HEK293 (cell line): ENCODE measurements around the gene CD19.

Experiments used
- CTCF ChIA-PET: fragments of 350-600 bp; formaldehyde crosslinking; extraction: SDS; loops from one replicate; lab custom pipeline; 2021; ENCODE audit warnings: antibody characterized with exemption; lab: Yijun Ruan, JAX
- POLR2A ChIA-PET: fragments of 300-600 bp; formaldehyde crosslinking; extraction: SDS; loops from one replicate; lab custom pipeline; 2020; ENCODE audit warnings: antibody characterized with exemption, inconsistent platforms; lab: Yijun Ruan, JAX
- H3K27ac ChIP-seq: fragments of 200-500 bp; sonication (Bioruptor generic); 2 replicates; pipeline ENCODE4 v1.5.1; 2014; ENCODE audit warnings: low read depth, low read length, control low read depth, inconsistent platforms; ENCODE audit errors: extremely low read depth
- H3K36me3 ChIP-seq, 2 experiments: fragments of 200-500 bp in 1 of 2; sonication (Bioruptor generic) in 1 of 2; 1 replicate in 1 of 2; 2 replicates in 1 of 2; pipeline ENCODE4 v1.5.1; 2014 to 2017; ENCODE audit warnings: inconsistent platforms in 2 of 2, low read length in 2 of 2; ENCODE audit not compliant: control insufficient read depth in 2 of 2, insufficient read depth in 1 of 2
- H3K4me1 ChIP-seq: fragments of 200-500 bp; sonication (Bioruptor generic); 2 replicates; pipeline ENCODE4 v1.5.1; 2014; ENCODE audit warnings: mild to moderate bottlenecking, low read length, inconsistent platforms; ENCODE audit not compliant: control insufficient read depth, insufficient read depth
- H3K4me3 ChIP-seq: 2 replicates; pipeline ENCODE4 v1.5.1; 2011; ENCODE audit warnings: low read depth, mild to moderate bottlenecking, control low read depth, low read length, moderate library complexity
- H3K9me3 ChIP-seq: fragments of 200-500 bp; sonication (Bioruptor generic); 2 replicates; pipeline ENCODE4 v1.5.1; 2014; ENCODE audit warnings: low read depth, low read length, inconsistent platforms; ENCODE audit not compliant: control insufficient read depth, insufficient read depth
- HOXA7 ChIP-seq: sonication (generic); formaldehyde crosslinking; IDR thresholded peaks from 2 replicates; pipeline ENCODE4 v1.8.1; 2022; ENCODE audit warnings: missing genetic modification reagents, borderline replicate concordance
- KLF16 ChIP-seq: fragments of 450-650 bp; formaldehyde crosslinking; IDR thresholded peaks from 2 replicates; pipeline ENCODE4 v1.5.1; 2017; ENCODE audit warnings: missing biosample characterization, missing genetic modification characterization
- SCRT2 ChIP-seq: fragments of 450-650 bp; formaldehyde crosslinking; IDR thresholded peaks from 2 replicates; pipeline ENCODE4 v1.5.1; 2016; ENCODE audit warnings: missing biosample characterization, missing genetic modification characterization
- ZFP69B ChIP-seq: fragments of 450-650 bp; formaldehyde crosslinking; IDR thresholded peaks from 2 replicates; pipeline ENCODE4 v1.5.1; 2016; ENCODE audit warnings: missing biosample characterization, missing genetic modification characterization
- ZNF211 ChIP-seq: fragments of 450-650 bp; formaldehyde crosslinking; IDR thresholded peaks from 2 replicates; pipeline ENCODE4 v1.5.1; 2016; ENCODE audit warnings: low read depth, missing biosample characterization, missing genetic modification characterization
- ZNF24 ChIP-seq: fragments of 450-650 bp; formaldehyde crosslinking; IDR thresholded peaks from 2 replicates; pipeline ENCODE4 v1.5.1; 2016; ENCODE audit warnings: missing biosample characterization, missing genetic modification characterization
- ZNF274 ChIP-seq, 2 experiments: fragments of 200-500 bp in 1 of 2; fragments of 450-650 bp in 1 of 2; sonication (Bioruptor generic) in 1 of 2; formaldehyde crosslinking in 1 of 2; IDR thresholded peaks; 2 replicates each; pipeline versions ENCODE4 v1.5.1 to v1.6.1; 2014 to 2016; ENCODE audit warnings: borderline replicate concordance in 1 of 2, inconsistent platforms in 1 of 2, low read length in 1 of 2, missing biosample characterization in 1 of 2, missing genetic modification characterization in 1 of 2
- ZNF335 ChIP-seq: fragments of 450-650 bp; formaldehyde crosslinking; conservative IDR thresholded peaks from 2 replicates; pipeline ENCODE4 v1.5.1; 2016; ENCODE audit warnings: missing biosample characterization, missing genetic modification characterization
- ZNF350 ChIP-seq: fragments of 450-650 bp; formaldehyde crosslinking; IDR thresholded peaks from 2 replicates; pipeline ENCODE4 v1.5.0; 2017; ENCODE audit warnings: missing biosample characterization, mild to moderate bottlenecking, missing genetic modification characterization
- ZNF394 ChIP-seq: fragments of 450-650 bp; formaldehyde crosslinking; IDR thresholded peaks from 2 replicates; pipeline ENCODE4 v1.5.1; 2016; ENCODE audit warnings: missing biosample characterization, missing genetic modification characterization, mild to moderate bottlenecking, moderate library complexity, borderline replicate concordance
- ZNF423 ChIP-seq: fragments of 450-650 bp; formaldehyde crosslinking; IDR thresholded peaks from 2 replicates; pipeline ENCODE4 v1.5.1; 2016; ENCODE audit warnings: missing biosample characterization, missing genetic modification characterization
- ZNF433 ChIP-seq: fragments of 450-650 bp; formaldehyde crosslinking; IDR thresholded peaks from 2 replicates; pipeline ENCODE4 v1.5.1; 2016; ENCODE audit warnings: missing biosample characterization, missing genetic modification characterization, low read depth
- ZNF560 ChIP-seq: fragments of 450-650 bp; formaldehyde crosslinking; IDR thresholded peaks from 2 replicates; pipeline ENCODE4 v1.5.1; 2017; ENCODE audit warnings: missing biosample characterization, missing genetic modification characterization, borderline replicate concordance
- ZSCAN16 ChIP-seq: fragments of 450-650 bp; formaldehyde crosslinking; IDR thresholded peaks from 2 replicates; pipeline ENCODE4 v1.5.1; 2016; ENCODE audit warnings: missing biosample characterization, missing genetic modification characterization
- TF ChIP-seq, protein P1 (sequence below): fragments of 450-650 bp; formaldehyde crosslinking; IDR thresholded peaks from 2 replicates; pipeline ENCODE4 v1.5.1; 2016; ENCODE audit warnings: missing biosample characterization, missing genetic modification characterization
- TF ChIP-seq, protein P2 (sequence below): fragments of 450-650 bp; formaldehyde crosslinking; IDR thresholded peaks from 2 replicates; pipeline ENCODE4 v1.5.1; 2016; ENCODE audit warnings: missing biosample characterization, missing genetic modification characterization
- TF ChIP-seq, protein P3 (sequence below): fragments of 450-650 bp; formaldehyde crosslinking; IDR thresholded peaks from 2 replicates; pipeline ENCODE4 v1.5.1; 2016; ENCODE audit warnings: missing biosample characterization, missing genetic modification characterization
- TF ChIP-seq, protein P4 (sequence below): fragments of 450-650 bp; formaldehyde crosslinking; IDR thresholded peaks from 2 replicates; pipeline ENCODE4 v1.5.1; 2016; ENCODE audit warnings: missing biosample characterization, missing genetic modification characterization
- TF ChIP-seq, protein P5 (sequence below): fragments of 450-650 bp; formaldehyde crosslinking; IDR thresholded peaks from 2 replicates; pipeline ENCODE4 v1.5.1; 2016; ENCODE audit warnings: missing biosample characterization, missing genetic modification characterization

The CD19 gene

DNA sequence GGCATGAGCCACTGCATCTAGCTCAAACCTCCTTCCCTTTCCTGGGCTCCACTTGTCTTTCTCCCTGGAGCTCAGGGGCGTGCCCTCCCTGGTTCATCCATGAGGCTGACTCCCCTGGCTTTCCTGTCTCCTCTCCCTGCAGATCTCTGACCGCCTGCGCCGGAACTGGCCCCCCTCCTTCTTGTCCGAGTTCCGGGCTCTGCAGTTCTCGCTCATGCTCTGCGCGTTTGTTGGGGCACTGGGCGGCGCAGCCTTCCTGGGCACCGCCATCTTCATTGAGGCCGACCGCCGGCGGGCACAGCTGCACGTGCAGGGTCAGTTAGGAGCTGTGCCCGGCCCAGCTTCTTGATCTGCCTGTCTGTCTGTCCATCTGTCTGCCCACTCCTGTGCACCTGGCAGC lies 51.9 kb downstream of the CD19 start:
- Histone ChIP-seq H3K4me3 (no peak overlapping the region), H3K4me1 (no peaks in the 10 kb centered on the region), H3K27ac (no peak overlapping the region), H3K36me3 (peaks cover 0 to 62% of the 10 kb centered on the region in 2 experiments; a peak in 2 of 3 replicates), H3K9me3 (no peaks in the 10 kb centered on the region)
- POLR2A ChIA-PET, result no interaction called here
- TF ChIP-seq KLF16 (tag by site-specific recombination), result no peak
- CTCF ChIA-PET, result interaction anchor here (0.6 to 1.2 kb wide), 2 partner anchors 9 to 17 kb away, joined by 4 to 5 read pairs; partner anchors contain the start of gene SPNS1

DNA sequence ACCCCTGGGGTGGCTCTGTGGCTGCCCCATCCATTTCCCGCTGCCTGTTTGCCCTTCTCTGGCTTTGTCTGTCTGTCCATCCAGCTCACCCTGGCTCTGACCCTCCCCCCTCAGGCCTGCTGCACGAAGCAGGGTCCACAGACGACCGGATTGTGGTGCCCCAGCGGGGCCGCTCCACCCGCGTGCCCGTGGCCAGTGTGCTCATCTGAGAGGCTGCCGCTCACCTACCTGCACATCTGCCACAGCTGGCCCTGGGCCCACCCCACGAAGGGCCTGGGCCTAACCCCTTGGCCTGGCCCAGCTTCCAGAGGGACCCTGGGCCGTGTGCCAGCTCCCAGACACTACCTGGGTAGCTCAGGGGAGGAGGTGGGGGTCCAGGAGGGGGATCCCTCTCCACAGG lies 52.3 kb downstream of the CD19 start:
- TF ChIP-seq ZNF350 (tag by site-specific recombination) (no peak), ZNF335 (tag by site-specific recombination) (no peak), ZNF423 (tag by site-specific recombination) (no peak), ZFP69B (tag by site-specific recombination) (no peak), ZNF394 (no peak), ZSCAN16 (no peak), ZNF274 (IDR thresholded peaks at IDR 0.05; ENCODE audit: low read length) (no peak), ZNF274 (tag by site-specific recombination; IDR thresholded peaks at IDR 0.05; ENCODE audit: borderline replicate concordance) (no peak), ZNF211 (tag by site-specific recombination) (no peak), HOXA7 (no peak), ZNF560 (tag by site-specific recombination) (no peak), ZNF24 (tag by site-specific recombination) (no peak), ZNF433 (tag by site-specific recombination) (no peak), SCRT2 (tag by site-specific recombination) (no peak)
- TF ChIP-seq, protein P1, sequence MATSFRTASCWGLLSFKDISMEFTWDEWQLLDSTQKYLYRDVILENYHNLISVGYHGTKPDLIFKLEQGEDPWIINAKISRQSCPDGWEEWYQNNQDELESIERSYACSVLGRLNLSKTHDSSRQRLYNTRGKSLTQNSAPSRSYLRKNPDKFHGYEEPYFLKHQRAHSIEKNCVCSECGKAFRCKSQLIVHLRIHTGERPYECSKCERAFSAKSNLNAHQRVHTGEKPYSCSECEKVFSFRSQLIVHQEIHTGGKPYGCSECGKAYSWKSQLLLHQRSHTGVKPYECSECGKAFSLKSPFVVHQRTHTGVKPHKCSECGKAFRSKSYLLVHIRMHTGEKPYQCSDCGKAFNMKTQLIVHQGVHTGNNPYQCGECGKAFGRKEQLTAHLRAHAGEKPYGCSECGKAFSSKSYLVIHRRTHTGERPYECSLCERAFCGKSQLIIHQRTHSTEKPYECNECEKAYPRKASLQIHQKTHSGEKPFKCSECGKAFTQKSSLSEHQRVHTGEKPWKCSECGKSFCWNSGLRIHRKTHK, result no peak
- TF ChIP-seq, protein P2, sequence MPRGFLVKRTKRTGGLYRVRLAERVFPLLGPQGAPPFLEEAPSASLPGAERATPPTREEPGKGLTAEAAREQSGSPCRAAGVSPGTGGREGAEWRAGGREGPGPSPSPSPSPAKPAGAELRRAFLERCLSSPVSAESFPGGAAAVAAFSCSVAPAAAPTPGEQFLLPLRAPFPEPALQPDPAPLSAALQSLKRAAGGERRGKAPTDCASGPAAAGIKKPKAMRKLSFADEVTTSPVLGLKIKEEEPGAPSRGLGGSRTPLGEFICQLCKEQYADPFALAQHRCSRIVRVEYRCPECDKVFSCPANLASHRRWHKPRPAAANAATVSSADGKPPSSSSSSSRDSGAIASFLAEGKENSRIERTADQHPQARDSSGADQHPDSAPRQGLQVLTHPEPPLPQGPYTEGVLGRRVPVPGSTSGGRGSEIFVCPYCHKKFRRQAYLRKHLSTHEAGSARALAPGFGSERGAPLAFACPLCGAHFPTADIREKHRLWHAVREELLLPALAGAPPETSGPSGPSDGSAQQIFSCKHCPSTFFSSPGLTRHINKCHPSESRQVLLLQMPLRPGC, result no peak
- TF ChIP-seq, protein P3, sequence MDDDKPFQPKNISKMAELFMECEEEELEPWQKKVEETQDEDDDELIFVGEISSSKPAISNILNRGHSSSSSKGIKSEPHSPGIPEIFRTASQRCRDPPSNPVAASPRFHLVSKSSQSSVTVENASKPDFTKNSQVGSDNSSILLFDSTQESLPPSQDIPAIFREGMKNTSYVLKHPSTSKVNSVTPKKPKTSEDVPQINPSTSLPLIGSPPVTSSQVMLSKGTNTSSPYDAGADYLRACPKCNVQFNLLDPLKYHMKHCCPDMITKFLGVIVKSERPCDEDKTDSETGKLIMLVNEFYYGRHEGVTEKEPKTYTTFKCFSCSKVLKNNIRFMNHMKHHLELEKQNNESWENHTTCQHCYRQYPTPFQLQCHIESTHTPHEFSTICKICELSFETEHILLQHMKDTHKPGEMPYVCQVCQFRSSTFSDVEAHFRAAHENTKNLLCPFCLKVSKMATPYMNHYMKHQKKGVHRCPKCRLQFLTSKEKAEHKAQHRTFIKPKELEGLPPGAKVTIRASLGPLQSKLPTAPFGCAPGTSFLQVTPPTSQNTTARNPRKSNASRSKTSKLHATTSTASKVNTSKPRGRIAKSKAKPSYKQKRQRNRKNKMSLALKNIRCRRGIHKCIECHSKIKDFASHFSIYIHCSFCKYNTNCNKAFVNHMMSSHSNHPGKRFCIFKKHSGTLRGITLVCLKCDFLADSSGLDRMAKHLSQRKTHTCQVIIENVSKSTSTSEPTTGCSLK (tag by site-specific recombination), result no peak
- TF ChIP-seq, protein P4, sequence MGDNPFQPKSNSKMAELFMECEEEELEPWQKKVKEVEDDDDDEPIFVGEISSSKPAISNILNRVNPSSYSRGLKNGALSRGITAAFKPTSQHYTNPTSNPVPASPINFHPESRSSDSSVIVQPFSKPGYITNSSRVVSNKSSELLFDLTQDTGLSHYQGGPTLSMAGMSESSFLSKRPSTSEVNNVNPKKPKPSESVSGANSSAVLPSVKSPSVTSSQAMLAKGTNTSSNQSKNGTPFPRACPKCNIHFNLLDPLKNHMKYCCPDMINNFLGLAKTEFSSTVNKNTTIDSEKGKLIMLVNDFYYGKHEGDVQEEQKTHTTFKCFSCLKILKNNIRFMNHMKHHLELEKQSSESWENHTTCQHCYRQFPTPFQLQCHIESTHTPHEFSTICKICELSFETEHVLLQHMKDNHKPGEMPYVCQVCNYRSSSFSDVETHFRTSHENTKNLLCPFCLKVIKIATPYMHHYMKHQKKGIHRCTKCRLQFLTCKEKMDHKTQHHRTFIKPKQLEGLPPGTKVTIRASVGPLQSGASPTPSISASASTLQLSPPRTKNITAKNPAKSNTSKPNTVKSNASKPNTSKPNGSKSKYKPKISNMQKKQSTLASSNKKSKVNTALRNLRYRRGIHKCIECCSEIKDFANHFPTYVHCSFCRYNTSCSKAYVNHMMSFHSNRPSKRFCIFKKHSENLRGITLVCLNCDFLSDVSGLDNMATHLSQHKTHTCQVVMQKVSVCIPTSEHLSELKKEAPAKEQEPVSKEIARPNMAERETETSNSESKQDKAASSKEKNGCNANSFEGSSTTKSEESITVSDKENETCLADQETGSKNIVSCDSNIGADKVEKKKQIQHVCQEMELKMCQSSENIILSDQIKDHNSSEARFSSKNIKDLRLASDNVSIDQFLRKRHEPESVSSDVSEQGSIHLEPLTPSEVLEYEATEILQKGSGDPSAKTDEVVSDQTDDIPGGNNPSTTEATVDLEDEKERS (tag by site-specific recombination), result no peak
- TF ChIP-seq, protein P5, sequence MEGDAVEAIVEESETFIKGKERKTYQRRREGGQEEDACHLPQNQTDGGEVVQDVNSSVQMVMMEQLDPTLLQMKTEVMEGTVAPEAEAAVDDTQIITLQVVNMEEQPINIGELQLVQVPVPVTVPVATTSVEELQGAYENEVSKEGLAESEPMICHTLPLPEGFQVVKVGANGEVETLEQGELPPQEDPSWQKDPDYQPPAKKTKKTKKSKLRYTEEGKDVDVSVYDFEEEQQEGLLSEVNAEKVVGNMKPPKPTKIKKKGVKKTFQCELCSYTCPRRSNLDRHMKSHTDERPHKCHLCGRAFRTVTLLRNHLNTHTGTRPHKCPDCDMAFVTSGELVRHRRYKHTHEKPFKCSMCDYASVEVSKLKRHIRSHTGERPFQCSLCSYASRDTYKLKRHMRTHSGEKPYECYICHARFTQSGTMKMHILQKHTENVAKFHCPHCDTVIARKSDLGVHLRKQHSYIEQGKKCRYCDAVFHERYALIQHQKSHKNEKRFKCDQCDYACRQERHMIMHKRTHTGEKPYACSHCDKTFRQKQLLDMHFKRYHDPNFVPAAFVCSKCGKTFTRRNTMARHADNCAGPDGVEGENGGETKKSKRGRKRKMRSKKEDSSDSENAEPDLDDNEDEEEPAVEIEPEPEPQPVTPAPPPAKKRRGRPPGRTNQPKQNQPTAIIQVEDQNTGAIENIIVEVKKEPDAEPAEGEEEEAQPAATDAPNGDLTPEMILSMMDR (tag by site-specific recombination), result no peak
- CTCF ChIA-PET, result interaction anchor here (0.6 kb wide), 1 partner anchor 10 kb away, joined by 5 read pairs; the partner anchor contains the start of gene SPNS1
- H3K36me3 ChIP-seq, result peaks cover 0 to 58% of the 10 kb centered on the region in 2 experiments; a peak in 2 of 3 replicates
- no peak overlapping the region for H3K27ac ChIP-seq
- no peak overlapping the region for H3K4me3 ChIP-seq
- H3K9me3 ChIP-seq, result no peaks in the 10 kb centered on the region
- POLR2A ChIA-PET, result interaction anchor here (0.5 kb wide), 1 partner anchor 43 kb away, joined by 3 read pairs; no protein-coding TSS in a partner anchor
- H3K4me1 ChIP-seq, result no peaks in the 10 kb centered on the region
